HG02759 (cell line): ENCODE data around the gene ACAP1.

Experiments used
- ATAC-seq: cut with Tn5 transposase; IDR thresholded peaks from one replicate; pipeline ENCODE4 v1.9.1; 2021; ENCODE audit warnings: mild to moderate bottlenecking, moderate library complexity; ENCODE audit not compliant: unreplicated experiment

Gene ACAP1

GRCh38 chr17:7311110-7311705, 25.1 kb upstream of the ACAP1 start:
- no peak for ATAC-seq

GRCh38 chr17:7312432-7313087, 23.8 kb upstream of the ACAP1 start:
- ATAC-seq: no peak

- no peak for ATAC-seq
These were observed 23.0 kb upstream of the ACAP1 start for GRCh38 chr17:7313088-7313889.

- ATAC-seq: no peak
These were observed 22.2 kb upstream of the ACAP1 start for GRCh38 chr17:7313890-7314718.

DNA sequence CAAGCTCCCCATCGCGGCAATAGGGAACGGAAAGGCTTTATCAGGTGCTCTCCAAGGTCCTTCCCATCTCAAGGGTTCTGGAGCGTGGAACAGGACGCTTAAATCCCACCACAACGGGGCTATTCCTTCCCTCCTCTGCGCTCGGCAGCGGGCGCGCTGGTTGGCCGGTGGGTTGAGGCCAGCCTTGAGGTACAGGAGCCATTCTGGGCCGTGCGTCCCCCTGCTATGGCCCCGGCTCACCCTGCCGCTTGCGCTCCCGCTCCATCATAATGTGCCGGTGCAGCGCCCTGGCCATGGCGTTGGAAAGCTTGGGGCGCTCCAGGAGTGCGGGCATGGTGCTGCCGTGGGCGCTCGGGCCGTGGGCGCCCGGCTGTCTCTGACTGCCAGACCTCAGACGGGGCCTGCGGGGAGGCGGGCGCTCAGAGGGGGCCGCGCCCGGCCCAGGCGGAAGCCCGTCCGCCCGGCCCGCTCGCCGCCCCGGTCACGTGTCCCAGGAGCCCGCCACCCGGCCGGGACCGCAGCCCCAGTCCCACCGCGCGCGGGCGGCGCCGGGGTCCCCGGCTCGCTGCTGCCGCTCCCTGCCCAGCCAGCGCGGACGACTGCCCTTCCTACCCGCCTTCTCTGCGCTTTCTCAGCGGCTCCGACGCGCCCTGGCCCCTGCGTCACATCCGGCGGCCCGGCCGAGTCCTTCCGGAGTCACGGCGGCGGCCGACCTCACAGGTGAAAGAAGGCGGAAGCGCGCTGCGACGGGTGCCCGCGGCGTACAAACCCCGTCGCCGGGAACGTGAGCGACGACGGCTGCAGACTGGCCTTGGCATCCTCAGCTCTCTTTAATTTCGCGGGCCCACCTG, 21.4 kb upstream of the ACAP1 start, which contains the start of gene GPS2:
TSS of gene GPS2 (minus strand) at position 642 of the 851 bp plus-strand sequence. CDS start at position 334, 308 bp downstream.
- ATAC-seq: peak; percentile 86

DNA sequence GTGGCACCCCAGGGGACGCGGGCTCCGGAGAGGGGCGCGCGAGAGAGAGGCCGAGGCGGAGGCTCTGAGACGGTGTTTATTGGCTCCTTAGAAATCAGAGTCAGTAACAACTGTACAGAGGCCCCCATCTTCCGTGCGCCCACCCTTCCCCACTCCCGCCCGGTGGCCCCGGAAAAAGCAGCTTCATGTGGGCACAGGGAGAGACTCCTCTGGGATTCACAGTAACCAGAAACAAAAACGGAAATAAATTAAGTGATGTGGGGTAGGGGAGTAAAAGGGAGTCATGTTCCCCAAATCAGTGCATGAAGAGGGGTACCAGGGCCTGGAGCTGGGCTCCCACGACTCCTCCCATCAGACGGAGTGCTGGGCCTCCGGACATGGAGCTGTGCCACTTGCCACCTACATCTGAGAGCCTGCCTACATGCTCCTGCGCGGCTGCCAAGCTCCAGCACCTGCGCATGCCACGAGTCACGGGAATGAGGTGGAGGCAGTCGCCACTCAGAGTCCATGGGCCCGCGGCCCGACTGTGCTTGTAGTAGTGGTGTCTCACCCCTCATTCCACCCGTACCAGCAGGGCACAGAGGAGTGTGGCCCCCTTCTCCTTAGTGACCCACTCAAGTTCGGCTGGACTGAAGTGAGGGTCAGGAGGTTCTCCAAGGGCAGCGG, 20.6 kb upstream of the ACAP1 start:
- no peak for ATAC-seq

DNA sequence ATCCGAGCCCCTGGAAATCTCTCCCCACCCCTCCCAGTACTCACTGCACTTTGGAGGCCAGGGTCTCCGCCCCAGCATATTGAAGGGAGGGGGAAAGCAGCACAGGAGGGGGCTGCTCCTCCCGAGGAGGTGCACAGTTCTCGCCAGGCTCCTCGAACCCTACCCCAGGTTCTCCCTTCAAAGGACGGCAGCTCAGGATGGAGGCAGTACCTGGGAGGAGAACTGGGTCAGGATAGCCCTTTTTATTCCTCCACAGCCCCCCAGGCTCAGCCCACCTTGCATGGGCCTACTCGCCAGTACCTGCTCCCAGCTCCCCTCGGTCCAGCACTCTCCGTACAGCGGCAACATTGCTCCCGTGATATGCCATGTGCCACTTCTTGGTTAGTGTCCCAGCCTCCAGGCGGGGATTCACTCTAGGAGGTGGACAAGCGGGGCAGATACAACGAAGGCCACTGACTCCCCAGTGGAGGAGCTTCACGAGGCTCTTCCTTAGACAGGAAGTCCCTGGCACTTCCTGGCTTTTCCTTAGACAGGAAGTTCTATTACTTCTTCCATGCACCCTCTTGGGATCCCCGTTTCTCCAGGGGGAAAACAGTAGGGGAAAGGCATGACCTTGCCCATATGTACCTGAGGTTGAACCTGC, 19.0 kb upstream of the ACAP1 start:
- ATAC-seq: no peak

DNA sequence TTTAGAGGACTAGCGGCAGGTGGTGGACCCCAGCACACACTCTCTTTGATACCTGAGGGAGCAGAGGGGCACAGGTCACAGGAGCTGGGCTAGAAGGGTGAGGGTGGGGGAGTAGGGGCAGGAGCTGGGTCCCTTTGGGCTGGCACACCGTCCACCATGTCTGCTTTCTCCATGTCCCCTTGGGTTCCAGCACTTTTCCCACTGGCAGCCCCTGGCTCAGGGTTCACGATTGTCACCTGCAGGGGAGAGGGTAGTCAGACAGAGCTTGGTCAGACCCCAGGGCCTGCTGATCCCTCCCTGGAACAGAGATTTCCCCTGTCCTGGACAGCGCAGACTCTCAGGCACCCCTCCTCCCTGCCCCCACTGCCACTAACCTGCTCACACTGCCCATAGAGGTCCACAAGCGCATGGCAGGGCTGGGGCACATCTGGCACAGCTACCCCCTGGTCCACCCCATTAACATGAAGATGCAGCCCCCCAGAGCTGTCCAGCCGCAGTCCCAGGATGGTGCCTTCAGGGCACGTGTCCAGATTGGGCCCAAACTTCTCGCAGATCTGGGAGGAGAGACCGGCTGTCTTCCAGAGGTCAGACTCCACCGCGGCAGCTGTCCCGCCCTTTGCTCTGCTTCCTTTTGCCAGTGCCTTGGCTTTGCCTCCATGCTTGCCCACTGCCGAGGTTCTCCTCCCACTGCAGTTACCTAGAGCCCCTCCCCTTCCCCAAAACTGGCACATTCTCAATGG, 18.0 kb upstream of the ACAP1 start:
- ATAC-seq: no peak

DNA sequence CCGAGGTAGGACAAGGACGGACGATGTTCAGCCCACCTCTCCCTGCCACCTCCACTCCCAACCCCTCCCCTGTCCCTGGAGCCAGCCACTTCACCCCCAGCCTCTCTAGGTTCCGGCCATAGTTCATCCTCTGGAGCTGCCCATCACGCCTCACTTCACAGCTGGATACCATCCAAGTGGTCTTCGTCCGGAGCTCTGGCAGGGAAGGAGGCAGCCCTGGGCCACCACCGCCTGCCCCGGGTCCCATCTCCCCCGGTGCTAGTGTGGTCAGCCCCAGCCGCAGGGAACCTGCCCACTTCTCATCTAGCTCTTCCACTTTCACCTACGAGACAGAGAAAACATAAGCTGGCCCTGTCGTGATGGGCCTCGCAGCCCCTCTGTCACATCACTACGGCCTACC, 14.9 kb upstream of the ACAP1 start:
- no peak for ATAC-seq

DNA sequence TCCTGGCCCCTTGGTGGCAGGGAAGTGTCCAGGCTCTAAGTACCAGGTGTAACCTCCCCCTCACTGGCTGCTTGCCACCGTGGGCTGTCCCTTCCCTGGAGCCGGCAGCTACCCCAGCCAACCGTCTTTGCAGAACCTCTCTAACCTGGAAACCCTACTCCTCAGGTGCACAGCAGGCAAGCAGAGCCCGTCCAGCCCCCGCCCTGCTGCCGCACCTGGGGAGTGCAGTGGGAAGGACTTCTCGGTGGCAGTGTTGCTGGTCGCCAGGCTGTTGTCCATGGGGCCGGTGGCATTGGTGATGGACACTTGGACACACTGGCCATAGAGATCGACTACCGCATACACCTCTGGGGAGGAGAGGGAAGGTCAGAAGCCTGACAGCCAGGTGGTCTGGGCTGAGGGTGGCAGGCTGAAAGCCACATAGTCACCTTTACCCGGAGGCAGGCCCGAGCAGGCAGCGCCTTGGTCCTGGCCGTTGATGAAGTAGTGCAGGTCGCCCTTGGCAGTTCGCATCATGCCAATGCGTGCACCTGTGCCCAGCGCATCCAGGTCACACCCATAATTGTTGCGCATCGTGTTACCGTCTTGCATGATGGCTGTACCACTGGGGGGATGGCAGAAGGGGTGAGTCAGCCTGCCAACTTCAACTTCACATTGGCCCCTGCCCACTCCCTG, 13.7 kb upstream of the ACAP1 start:
- no peak for ATAC-seq

DNA sequence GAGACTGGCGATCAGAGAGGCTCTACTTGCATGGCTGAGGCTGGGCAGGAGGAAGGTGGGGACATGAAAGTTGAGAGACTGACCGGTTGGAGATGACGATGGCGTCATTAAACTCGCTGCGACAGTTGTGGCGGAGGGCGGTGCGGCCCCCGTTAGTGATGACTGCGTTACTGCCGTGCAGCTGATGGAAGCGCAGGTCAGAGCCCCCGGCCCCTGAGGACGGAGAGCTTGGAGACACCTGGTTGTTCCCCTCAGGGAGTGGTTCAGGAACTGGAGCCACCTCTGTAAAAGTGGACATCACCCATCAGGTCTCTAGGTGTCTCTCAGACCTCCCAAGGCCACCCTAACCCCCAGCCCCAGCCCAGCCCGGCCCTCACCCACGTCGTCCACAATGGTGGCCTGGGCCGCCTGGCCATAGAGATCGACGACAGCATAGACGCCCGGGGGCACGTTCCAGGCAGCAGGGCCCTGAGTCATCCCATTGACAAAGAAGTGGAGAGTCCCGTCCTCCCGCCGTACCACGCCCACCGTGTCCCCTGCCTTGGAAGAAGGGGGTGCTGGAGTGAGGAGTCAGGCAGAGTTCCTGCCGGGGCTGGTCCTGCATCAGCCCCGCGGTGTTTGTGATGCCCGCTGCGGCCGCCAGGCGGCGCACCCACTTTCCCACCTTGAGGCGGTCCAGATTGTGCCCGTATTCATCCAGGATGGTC, 12.4 kb upstream of the ACAP1 start:
- ATAC-seq: no peak

DNA sequence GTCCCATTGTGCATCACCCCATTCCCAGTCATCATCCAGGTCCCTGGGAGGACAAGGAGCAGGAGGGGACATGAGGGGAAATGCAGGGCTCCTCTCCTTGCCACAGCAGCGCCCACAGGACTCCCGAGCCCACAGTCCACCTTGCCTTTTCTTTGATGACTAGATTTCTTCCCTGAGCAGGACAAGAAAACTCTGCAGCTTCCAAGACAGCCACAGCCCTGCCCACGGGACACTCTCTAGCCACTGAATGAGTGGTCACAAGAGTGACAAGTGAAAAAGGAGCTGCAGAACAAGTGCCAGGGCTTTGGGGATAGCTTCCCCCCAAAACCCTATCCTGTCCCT, 11.9 kb upstream of the ACAP1 start:
- ATAC-seq: no peak

GRCh38 chr17:7325031-7325528, 11.2 kb upstream of the ACAP1 start:
- no peak for ATAC-seq

DNA sequence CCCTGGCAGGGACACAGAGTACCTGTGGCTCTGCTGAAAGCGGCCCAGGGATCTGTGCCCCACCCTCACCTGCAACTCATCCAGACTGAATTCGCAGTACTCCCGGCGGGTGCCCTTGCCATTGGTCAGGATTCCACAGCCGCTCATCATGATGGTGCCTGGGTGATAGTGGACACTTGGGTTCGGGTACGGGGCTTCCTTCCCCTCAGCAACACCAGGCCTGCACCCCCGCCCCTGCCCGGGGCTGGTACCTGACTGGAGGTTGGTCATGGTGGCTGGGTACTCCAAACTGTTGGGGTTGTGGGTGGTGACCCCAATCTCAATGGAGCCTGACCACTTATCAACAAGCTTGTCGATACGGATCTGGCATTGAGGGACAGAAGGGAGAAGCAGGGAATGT, 10.1 kb upstream of the ACAP1 start:
- ATAC-seq: no peak

DNA sequence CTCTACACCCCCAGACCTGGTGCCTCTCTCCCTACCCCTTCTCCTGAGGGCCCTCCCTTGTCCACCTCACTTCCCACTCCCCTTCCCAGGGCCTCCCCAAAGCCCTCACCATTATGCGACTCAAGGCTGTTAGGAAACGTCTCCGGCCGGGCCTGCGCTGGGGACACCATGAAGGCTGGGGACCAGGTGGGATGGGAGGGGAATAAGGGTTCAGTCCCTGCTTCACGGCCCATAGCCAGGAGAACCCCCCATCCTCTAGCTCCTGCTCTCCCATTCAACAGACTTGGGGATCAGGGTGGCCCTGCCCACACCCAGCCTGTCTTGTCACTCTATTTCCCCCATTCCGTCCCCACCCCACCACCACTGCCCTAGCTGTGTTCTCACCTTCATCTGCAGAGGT, 9.3 kb upstream of the ACAP1 start:
- ATAC-seq: no peak

DNA sequence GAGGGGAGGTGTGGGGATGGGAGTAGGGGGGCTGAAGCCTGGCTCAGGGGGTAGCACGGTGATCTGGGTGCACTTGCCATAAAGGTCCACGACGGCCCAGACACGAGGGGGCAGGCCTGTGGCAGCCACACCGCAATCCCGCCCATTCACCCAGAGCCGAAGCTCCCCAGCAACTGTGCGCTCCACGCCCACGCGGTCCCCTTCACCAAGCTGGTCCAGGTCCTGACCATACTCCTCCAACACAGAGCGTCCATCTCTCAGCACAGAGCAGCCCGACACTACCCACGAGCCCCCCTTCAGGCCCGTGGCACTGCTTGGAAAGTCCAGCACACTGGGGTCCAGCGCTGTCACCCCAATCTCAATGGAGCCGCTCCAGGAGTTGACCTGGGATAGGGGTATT, 8.8 kb upstream of the ACAP1 start:
- ATAC-seq: no peak

DNA sequence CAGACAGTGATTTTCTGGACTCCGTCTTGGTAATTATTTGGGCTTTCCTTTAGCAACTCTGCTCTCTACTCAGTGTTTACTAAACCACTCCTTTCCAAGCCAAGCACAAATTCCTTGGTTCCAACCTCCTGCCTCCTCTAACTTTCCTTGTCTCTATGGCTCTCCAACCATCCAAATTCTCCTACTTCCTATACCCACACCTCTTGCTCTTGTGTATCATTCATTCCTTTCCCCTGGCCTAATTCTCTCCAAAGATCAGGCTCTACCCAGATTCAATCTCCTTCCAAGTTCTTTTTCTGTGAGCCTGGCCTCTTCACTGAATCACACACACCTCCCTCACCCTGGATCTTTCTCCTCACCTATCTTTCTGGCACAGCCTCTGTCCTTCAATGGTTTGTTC, 8.3 kb upstream of the ACAP1 start:
- no peak for ATAC-seq
